Measurements from ENCODE around the gene VSNL1. TPM values are rescaled to one million over a fixed set of nuclear protein-coding genes. Genes with fewer than 3 reads are reported as not detected.
A peak's percentile ranks its signal among the peaks of the same experiment; 100 is the strongest.

The VSNL1 gene
- total RNA-seq, 1 donor from 2014 or later = not detected

DNA sequence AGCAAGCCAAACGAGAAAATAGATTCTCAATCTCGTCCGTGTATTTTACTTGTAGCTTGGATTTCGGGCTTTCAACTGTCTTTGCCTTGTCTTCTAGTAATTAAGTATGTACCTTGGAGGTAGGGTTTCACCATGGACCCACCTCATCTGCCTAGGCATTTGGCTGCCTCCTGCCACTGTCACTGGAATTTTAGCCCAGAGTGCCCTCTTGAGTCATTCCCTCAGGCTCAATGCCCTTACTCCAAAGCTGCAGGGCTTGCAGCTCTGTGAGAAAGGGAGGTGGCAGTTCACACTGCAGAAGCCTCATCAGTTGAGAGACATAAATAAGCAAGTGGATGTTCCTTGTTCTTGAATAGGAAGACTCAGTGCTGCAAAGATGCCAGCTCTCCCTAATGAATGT, 89.6 kb downstream of the VSNL1 start:
- no peak overlapping the region for H3K27ac Mint-ChIP-seq

DNA sequence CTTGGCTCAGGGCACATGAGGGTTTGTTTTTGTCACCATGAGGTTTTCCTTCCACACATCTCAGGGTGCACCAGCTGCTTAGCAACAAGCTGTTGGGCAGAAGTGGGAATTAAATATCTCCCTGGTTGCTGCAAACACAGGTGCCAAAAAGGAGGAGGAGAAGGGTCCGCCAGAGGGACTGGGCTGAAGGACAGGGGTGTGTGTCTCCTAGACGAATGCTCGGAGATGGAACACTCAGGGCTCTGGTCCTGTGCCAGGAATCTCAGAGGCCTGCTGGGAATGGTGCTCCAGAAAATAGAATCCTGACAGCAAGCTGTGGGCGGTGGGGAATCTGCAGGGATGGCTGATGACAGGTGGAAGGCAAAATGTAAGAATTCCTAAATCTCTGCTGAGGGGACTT, 94.5 kb downstream of the VSNL1 start:
- Mint-ChIP-seq H3K4me1 (ENCODE audit: low read depth) (no peaks in the 10 kb centered on the region), H3K4me3 (no peak overlapping the region), H3K9me3 (no peaks in the 10 kb centered on the region), H3K27ac (no peak overlapping the region), H3K36me3 (ENCODE audit: low read depth) (no peaks in the 10 kb centered on the region), H3K27me3 (ENCODE audit: insufficient read depth) (peaks cover 1% of the 10 kb centered on the region)
- intact Hi-C loops (cut with micrococcal nuclease) = no loop called here
- DNase-seq (ENCODE audit: low spot score) = no peak

More for the DNA sequence above, 89.6 kb downstream of the VSNL1 start:
- H3K4me1 Mint-ChIP-seq (ENCODE audit: low read depth) = no peaks in the 10 kb centered on the region
- intact Hi-C loops (cut with micrococcal nuclease) = no loop called here
- no peaks in the 10 kb centered on the region for H3K27me3 Mint-ChIP-seq (ENCODE audit: insufficient read depth)
- no peak overlapping the region for H3K4me3 Mint-ChIP-seq
- H3K36me3 Mint-ChIP-seq (ENCODE audit: low read depth) = no peaks in the 10 kb centered on the region
- H3K9me3 Mint-ChIP-seq = no peaks in the 10 kb centered on the region
- DNase-seq (ENCODE audit: low spot score) = no peak

DNA sequence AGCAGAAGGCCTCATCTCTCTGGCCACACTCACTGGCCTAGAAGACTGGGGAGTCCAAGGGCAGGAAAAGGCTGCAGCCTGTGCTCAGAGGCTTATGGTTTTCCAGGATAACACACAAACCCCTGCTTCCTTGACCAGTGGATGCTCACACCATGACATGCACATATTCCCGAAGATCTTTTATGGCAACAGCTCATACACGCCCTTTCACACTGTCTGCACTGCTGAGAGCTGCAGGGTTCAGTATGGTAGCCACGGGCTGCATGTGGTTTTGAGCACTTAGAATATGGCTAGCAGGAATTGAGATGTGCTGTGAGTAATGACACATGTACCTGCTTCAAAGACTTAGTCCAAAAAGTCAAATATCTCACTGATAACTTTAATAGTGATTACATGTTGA, 95.8 kb downstream of the VSNL1 start:
- Mint-ChIP-seq H3K4me3 (no peak overlapping the region), H3K27me3 (ENCODE audit: insufficient read depth) (peaks cover 1% of the 10 kb centered on the region), H3K4me1 (ENCODE audit: low read depth) (no peaks in the 10 kb centered on the region), H3K27ac (no peak overlapping the region), H3K9me3 (no peaks in the 10 kb centered on the region), H3K36me3 (ENCODE audit: low read depth) (no peaks in the 10 kb centered on the region)
- intact Hi-C loops (cut with micrococcal nuclease) = no loop called here
- no peak for DNase-seq (ENCODE audit: low spot score)

DNA sequence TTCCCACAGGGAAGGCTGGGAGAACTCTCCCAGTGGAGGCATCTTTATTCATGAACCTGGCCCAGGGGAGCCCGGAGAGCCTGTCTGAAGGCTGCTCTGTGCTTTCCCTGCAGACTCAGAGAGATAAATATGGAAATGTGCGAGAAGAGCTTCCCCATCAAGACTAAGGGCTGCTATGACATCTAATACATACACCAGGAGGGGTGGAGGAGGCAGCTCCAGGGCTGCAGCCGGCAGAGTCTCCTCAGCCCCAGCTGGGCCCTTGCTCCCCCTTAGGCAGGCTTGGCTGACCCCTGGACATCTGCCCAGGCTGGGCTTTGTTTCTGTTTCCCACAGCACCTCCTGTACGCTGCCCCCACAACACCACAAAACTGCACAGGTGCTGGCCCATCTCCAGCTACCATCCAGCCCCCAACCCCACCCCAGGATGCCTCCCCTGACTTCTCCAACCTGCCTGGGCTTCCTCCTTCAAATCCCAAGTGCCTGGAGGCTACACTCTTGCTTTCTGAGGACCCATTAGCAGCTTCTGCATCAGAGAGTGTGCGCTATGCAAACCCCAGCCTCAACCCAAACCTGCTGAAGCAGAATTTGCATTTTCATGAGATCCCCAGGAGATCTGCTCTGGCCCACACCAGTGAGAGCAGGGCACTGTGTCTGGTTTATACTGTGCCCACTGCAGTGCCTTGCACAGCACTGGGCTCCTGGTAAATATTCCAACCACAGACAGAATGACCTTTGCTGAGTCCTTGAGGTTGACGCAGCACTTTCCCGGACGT, 96.8 kb downstream of the VSNL1 start:
- intact Hi-C loops (cut with micrococcal nuclease) = no loop called here

DNA sequence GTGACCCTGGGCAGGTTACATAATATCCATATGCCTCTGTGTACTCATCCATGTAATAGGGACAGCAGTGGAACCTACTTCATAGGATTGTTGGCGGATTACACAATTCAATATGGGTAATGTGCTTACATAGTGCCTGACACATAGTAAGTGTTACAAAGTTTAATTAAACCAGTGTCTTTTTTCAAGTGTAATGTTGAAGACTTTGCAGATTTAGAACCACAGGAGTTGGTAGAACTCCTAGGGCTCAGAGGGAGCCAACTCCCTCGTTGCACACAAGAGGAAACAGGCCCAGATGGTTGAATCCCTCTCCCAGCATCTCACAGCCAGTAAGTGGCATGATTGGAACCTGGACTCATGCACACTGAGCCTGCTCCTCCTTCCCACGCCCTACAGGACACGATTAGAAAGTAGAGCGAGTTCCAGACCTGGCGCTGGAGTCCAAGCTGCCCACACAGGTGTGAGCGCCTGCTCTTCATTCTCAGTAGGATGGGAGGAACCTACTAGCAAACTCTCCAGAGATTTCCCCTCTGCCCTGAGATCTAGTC, 97.8 kb downstream of the VSNL1 start:
- no peak for DNase-seq (ENCODE audit: low spot score)
- peaks cover 1% of the 10 kb centered on the region for H3K27me3 Mint-ChIP-seq (ENCODE audit: insufficient read depth)
- H3K4me3 Mint-ChIP-seq = no peak overlapping the region
- intact Hi-C loops (cut with micrococcal nuclease) = no loop called here
- no peak overlapping the region for H3K27ac Mint-ChIP-seq
- H3K9me3 Mint-ChIP-seq = no peaks in the 10 kb centered on the region
- no peaks in the 10 kb centered on the region for H3K4me1 Mint-ChIP-seq (ENCODE audit: low read depth)
- no peaks in the 10 kb centered on the region for H3K36me3 Mint-ChIP-seq (ENCODE audit: low read depth)

More for the DNA sequence above, 96.8 kb downstream of the VSNL1 start:
- no peak for DNase-seq (ENCODE audit: low spot score)
- peaks cover 1% of the 10 kb centered on the region for H3K27me3 Mint-ChIP-seq (ENCODE audit: insufficient read depth)
- H3K36me3 Mint-ChIP-seq (ENCODE audit: low read depth) = no peaks in the 10 kb centered on the region
- H3K9me3 Mint-ChIP-seq = no peaks in the 10 kb centered on the region
- H3K4me3 Mint-ChIP-seq = no peak overlapping the region
- H3K27ac Mint-ChIP-seq = no peak overlapping the region
- no peaks in the 10 kb centered on the region for H3K4me1 Mint-ChIP-seq (ENCODE audit: low read depth)

DNA sequence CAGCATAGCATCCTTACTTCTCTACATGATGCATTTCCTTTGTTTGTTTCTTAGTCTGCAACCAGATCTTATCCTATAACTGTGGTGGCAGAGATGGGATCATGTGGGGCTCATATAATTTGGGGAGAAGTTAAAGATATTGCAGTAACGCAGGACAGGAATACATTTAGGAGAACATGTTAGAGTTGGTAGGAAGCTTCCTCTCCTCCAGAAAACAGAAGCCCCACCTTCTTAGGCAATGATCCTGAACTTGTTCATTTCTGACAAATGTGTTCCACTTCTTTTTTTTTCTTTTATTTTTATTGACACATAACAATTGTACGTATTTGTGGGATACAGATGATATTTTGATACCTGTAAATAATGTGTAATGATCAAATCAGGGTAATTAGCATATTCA, 99.9 kb downstream of the VSNL1 start:
- intact Hi-C loops (cut with micrococcal nuclease) = loop anchor here (10.0 kb wide), 1 partner anchor 534 kb away; no protein-coding TSS in a partner anchor
- H3K27ac Mint-ChIP-seq = no peak overlapping the region
- no peaks in the 10 kb centered on the region for H3K4me1 Mint-ChIP-seq (ENCODE audit: low read depth)
- H3K36me3 Mint-ChIP-seq (ENCODE audit: low read depth) = no peaks in the 10 kb centered on the region
- H3K9me3 Mint-ChIP-seq = no peaks in the 10 kb centered on the region
- peaks cover 1% of the 10 kb centered on the region for H3K27me3 Mint-ChIP-seq (ENCODE audit: insufficient read depth)
- DNase-seq (ENCODE audit: low spot score) = no peak
- H3K4me3 Mint-ChIP-seq = no peak overlapping the region

DNA sequence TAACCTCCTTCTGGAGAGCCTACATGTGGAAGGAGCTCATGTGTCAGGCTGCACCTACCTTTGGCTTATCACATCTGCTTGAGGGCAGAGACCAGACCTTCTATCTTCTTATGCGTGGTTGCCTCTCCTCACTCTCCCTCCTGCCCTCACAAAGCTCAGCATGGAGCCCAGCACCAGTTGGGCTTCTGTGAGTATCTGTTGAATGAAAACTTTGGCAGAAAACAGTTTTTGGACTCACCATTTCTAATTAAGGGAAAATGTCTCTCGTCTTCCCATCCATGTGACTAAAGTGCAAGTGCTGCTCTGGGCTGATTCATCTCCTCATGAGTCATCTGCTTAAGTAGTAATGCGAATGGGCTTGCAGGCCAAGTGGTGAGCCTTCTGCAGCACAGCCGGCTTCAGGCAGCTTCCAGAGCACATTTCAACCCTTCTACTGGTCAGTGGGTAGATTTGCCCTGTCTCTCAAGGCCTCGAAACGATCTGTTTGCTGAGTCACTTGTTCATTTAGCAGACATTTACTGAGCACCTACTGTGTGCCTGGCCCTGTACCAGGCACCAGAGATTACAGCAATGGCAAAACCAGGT, 102.6 kb downstream of the VSNL1 start:
- no peaks in the 10 kb centered on the region for H3K4me1 Mint-ChIP-seq (ENCODE audit: low read depth)
- intact Hi-C loops (cut with micrococcal nuclease) = loop anchor here (10.0 kb wide), 1 partner anchor 532 kb away; no protein-coding TSS in a partner anchor
- H3K27me3 Mint-ChIP-seq (ENCODE audit: insufficient read depth) = no peaks in the 10 kb centered on the region
- no peak for DNase-seq (ENCODE audit: low spot score)
- no peaks in the 10 kb centered on the region for H3K9me3 Mint-ChIP-seq
- no peaks in the 10 kb centered on the region for H3K36me3 Mint-ChIP-seq (ENCODE audit: low read depth)
- no peak overlapping the region for H3K4me3 Mint-ChIP-seq
- H3K27ac Mint-ChIP-seq = no peak overlapping the region

DNA sequence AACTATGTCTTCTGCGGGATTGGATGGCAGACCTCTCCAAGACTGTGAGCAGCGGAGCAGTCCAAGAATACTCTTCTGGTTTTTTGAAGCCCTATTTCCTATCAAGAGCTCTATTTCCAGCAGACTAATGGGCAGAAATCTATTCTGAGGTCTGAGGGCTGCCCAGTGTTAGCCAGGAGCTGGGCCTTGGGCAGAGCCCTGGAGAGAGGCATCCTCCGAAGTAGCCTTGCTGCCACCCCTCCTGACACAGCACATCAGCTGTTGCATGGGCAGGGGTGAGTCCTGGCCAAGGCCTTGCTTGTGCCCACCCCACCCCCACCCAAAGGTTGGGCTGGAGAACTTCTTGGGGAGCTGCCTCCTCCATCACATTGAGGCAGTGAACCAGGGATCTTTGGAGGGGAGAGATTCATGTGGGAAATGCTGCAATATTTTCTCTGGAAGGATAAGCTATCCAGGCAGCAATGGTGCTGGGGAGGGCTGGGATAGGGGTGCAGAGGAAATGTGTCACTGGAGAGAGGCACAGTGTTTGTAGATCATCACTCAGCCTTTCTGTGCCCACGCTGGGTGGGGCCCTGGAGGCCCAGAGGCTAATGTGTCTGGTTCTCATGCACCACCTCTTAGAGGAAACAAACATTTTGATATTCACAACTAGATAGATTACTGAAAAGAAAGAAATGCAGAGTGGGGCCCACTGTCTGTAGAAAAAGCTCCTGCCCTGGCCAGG, 104.7 kb downstream of the VSNL1 start:
- Mint-ChIP-seq H3K27ac (no peak overlapping the region), H3K27me3 (ENCODE audit: insufficient read depth) (no peaks in the 10 kb centered on the region), H3K36me3 (ENCODE audit: low read depth) (no peaks in the 10 kb centered on the region), H3K9me3 (no peaks in the 10 kb centered on the region), H3K4me3 (no peak overlapping the region), H3K4me1 (ENCODE audit: low read depth) (no peaks in the 10 kb centered on the region)
- DNase-seq (ENCODE audit: low spot score) = no peak
- intact Hi-C loops (cut with micrococcal nuclease) = loop anchor here (10.0 kb wide), 1 partner anchor 530 kb away; no protein-coding TSS in a partner anchor

DNA sequence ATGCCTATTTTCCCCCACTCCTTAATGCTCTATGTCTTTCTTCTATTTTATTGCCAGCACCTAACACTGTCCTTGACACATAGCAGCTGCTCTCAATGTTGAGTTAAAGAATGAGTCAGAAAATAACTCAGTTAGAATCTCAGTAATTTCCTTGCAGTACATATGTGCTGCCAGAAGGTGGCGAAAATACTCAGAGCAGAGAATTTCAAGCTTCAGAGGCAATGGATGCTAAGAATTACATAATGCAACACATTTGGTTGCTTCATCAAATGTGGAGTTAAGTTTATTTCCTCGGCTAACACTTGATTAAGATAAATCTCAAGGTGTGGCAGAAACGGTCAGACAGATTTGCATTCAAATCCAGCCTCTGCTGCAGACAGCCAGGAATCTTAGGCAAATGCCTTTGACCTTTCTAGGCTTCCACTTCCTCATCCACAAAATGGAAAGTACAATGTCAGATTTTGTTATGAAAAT, 105.6 kb downstream of the VSNL1 start:
- peak; percentile 29 for DNase-seq (ENCODE audit: low spot score)
- H3K27ac Mint-ChIP-seq = no peak overlapping the region
- no peaks in the 10 kb centered on the region for H3K27me3 Mint-ChIP-seq (ENCODE audit: insufficient read depth)
- intact Hi-C loops (cut with micrococcal nuclease) = loop anchor here (1.0 to 10.0 kb wide), 5 partner anchors 12 to 733 kb away; no protein-coding TSS in a partner anchor
- H3K9me3 Mint-ChIP-seq = no peaks in the 10 kb centered on the region
- H3K4me1 Mint-ChIP-seq (ENCODE audit: low read depth) = no peaks in the 10 kb centered on the region
- no peak overlapping the region for H3K4me3 Mint-ChIP-seq
- H3K36me3 Mint-ChIP-seq (ENCODE audit: low read depth) = no peaks in the 10 kb centered on the region

DNA sequence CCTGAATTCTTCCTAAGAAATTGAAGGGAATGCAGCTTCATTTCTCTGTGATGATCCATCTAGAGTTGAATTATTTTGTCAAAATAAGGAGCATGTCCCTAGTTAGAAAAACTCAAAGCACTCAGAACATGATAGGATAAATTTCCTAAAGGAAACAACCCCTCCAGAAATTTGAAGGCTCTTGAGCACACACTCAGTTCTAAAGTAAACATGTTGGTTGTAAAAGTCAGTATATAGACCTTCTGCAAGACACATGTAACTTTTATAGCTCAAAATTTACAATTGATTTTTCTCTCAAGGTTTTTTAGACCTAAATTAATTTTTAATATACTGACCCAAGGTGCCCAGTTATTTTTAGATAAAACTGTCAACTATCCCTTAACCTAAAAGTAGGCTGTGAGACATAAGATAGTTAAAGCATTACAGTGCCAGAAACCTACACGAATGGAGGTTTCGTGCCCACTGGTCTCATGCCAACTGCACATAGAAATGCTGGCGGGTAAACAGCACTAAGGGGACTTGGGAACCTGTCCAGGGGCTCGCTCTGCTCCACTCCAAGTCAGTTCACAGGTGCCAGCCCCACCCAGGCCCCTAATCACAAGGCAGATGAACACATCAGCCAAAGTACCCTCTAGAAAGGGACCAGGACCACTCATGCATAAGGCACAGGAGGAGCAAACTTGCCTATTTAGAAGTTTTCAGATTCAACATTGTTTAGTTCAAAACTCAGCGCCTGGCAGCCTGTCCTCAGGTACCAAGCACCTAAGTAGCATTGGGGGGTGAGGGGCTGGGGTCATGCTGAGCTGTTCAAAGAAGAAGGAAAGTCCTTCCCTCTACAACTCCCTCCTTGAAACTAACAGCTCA, 106.6 kb downstream of the VSNL1 start:
- intact Hi-C loops (cut with micrococcal nuclease) = loop anchor here (1.0 to 10.0 kb wide), 5 partner anchors 11 to 732 kb away; no protein-coding TSS in a partner anchor
- no peak overlapping the region for H3K4me3 Mint-ChIP-seq
- H3K36me3 Mint-ChIP-seq (ENCODE audit: low read depth) = no peaks in the 10 kb centered on the region
- no peak for DNase-seq (ENCODE audit: low spot score)
- no peaks in the 10 kb centered on the region for H3K27me3 Mint-ChIP-seq (ENCODE audit: insufficient read depth)
- H3K27ac Mint-ChIP-seq = no peak overlapping the region
- H3K9me3 Mint-ChIP-seq = no peaks in the 10 kb centered on the region
- H3K4me1 Mint-ChIP-seq (ENCODE audit: low read depth) = no peaks in the 10 kb centered on the region

DNA sequence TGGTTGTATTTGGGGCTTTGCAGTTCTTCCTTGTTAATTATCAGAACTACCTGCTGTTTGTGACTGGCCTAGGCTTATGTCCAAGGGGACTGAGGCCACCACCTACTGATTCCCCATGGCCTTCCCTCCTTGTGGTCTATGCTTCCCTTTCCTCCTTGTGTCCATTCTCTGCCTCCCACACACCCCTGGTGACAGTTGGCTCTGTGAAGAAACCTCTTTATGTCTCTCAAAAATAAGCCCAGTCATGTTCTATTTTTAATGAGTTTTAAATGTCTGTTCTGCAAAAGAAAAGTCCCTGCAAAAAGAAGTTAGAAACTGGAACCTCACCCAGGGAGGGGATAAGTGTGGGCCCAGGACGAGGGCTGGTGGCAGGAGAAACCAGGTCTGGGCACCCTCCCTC, 108.1 kb downstream of the VSNL1 start:
- no peak overlapping the region for H3K4me3 Mint-ChIP-seq
- no peaks in the 10 kb centered on the region for H3K4me1 Mint-ChIP-seq (ENCODE audit: low read depth)
- no peaks in the 10 kb centered on the region for H3K36me3 Mint-ChIP-seq (ENCODE audit: low read depth)
- H3K27ac Mint-ChIP-seq = no peak overlapping the region
- no peaks in the 10 kb centered on the region for H3K9me3 Mint-ChIP-seq
- no peaks in the 10 kb centered on the region for H3K27me3 Mint-ChIP-seq (ENCODE audit: insufficient read depth)
- DNase-seq (ENCODE audit: low spot score) = no peak
- intact Hi-C loops (cut with micrococcal nuclease) = loop anchor here (10.0 kb wide), 1 partner anchor 526 kb away; no protein-coding TSS in a partner anchor

DNA sequence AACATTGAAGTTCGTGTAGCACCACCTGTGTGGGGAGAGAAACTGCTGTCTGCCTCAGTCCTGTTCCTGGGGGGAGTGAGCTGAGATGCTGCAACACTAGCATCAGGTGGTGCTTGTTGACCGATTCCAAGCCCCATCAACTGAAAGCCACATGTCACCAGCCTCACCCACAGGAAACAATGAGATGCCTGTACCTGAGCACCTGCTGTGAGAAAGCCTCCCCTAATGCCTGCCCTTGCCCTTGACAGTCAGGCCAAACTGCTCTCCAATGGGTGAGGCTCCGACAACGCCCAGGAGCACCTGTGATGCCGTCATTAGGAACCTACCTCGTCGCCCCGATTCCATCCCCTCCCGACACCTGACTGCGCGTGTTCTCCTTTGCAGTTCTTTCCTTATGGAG, 108.5 kb downstream of the VSNL1 start:
- intact Hi-C loops (cut with micrococcal nuclease) = loop anchor here (10.0 kb wide), 1 partner anchor 526 kb away; no protein-coding TSS in a partner anchor
- Mint-ChIP-seq H3K9me3 (no peaks in the 10 kb centered on the region), H3K4me1 (ENCODE audit: low read depth) (no peaks in the 10 kb centered on the region), H3K4me3 (no peak overlapping the region), H3K36me3 (ENCODE audit: low read depth) (no peaks in the 10 kb centered on the region), H3K27ac (no peak overlapping the region), H3K27me3 (ENCODE audit: insufficient read depth) (no peaks in the 10 kb centered on the region)
- no peak for DNase-seq (ENCODE audit: low spot score)
